T-helper 17 cell (primary cell): Measurements from ENCODE around the gene SORBS1. TPM values are rescaled to one million over a fixed set of nuclear protein-coding genes. Genes with fewer than 3 reads are reported as not detected.

Experiments used
- ATAC-seq: fragments of 150-1000 bp; cut with Tn5 transposase; 2 replicates; pipeline ENCODE4 v1.10.0; 2021; ENCODE audit warnings: mild to moderate bottlenecking, moderate library complexity
- DNase-seq, 3 donors: peaks; one replicate each; pipeline versions ENCODE4 v3.0.0 to v3.0.0-alpha.2; 2020 to 2021
- H3K9me3 ChIP-seq: one replicate; pipeline ENCODE4 v1.7.0; 2013; ENCODE audit warnings: low read length, mild to moderate bottlenecking; ENCODE audit not compliant: control insufficient read depth, poor library complexity, severe bottlenecking
- H3K27ac Mint-ChIP-seq: one replicate; pipeline ENCODE4 v1.8.0; 2022; ENCODE audit warnings: mild to moderate bottlenecking, moderate library complexity, mixed read lengths
- H3K27me3 Mint-ChIP-seq: one replicate; pipeline ENCODE4 v1.8.0; 2022; ENCODE audit warnings: mixed read lengths
- H3K36me3 Mint-ChIP-seq: one replicate; pipeline ENCODE4 v1.8.0; 2022; ENCODE audit warnings: low read depth, mixed read lengths
- H3K4me1 Mint-ChIP-seq: one replicate; pipeline ENCODE4 v1.8.0; 2022; ENCODE audit warnings: mild to moderate bottlenecking, mixed read lengths
- H3K4me3 Mint-ChIP-seq: one replicate; pipeline ENCODE4 v1.8.0; 2022; ENCODE audit warnings: mild to moderate bottlenecking, moderate library complexity, mixed read lengths
- total RNA-seq, 4 donors: library from RNA in 2 of 4; stranded (reverse) in 2 of 4; gene quantifications; one replicate each; pipeline ENCODE4 v1.2.3 and lab custom pipeline; 2022 to 2026

SORBS1 gene
- total RNA-seq, 2 donors from 2014 or later, result 2.5 to 5.0 TPM

DNA sequence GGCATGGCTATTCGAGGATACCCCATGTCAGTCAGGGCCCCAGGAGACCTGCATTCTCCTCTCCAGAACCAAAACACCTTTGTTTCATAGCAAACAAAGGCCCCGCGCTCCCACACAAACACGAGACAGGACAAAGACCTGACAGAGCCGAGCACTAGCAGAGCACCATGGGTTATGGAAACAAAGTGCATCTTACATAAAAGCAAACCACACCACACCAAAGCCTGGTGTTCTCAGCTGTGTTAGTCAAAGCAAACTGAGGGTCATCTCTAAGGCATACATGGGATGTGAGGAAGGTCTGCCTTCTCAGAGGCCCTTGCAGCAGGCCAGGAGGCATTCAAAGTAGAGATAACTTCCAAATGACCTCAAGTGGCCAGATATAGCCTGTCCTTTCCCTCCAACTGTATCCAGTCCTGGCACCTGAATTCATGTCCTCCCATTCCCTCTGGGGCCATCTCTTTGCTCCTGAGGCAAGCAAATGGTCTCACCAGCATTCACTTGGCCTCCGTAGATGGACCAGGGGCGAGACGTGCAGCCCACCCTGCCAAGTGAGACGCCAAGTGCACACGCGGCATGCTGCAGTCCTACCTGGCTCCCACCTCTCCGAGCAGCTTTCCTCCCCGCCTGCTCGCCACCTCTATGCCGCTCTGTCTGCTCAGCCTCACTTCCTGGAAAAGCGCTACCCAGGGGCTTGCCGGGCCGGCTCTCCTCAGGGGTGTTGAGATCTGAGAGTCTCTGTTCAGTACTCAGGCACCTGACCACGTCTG lies 225.1 kb downstream of the SORBS1 start:
- Mint-ChIP-seq H3K4me1 (peaks cover 3% of the 10 kb centered on the region), H3K4me3 (no peak overlapping the region), H3K27me3 (peaks cover 12% of the 10 kb centered on the region), H3K36me3 (no peaks in the 10 kb centered on the region), H3K27ac (no peak overlapping the region)
- no peak for DNase-seq
- no peaks in the 10 kb centered on the region for H3K9me3 ChIP-seq
- ATAC-seq, result no peak

DNA sequence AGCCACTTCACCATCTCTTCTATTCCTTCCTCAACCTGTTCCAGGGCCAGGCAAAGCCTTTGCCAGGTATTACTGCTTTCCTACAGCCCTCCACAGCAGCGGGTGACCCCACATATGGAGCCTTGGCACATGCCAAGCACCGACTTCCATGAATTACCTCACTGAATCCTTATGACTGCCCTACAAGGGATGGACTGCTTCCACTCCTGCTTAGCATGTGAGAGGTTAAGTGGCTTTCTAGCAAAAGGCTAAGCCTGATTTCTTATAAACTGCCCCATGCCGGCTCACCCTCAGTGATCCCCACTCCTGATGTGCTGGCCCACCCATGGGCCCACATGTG lies 226.4 kb downstream of the SORBS1 start:
- H3K4me3 Mint-ChIP-seq, result no peak overlapping the region
- H3K27me3 Mint-ChIP-seq, result peaks cover 12% of the 10 kb centered on the region
- H3K4me1 Mint-ChIP-seq, result peaks cover 3% of the 10 kb centered on the region
- DNase-seq, result no peak
- ATAC-seq, result no peak
- no peaks in the 10 kb centered on the region for H3K9me3 ChIP-seq
- no peak overlapping the region for H3K27ac Mint-ChIP-seq
- H3K36me3 Mint-ChIP-seq, result no peaks in the 10 kb centered on the region

DNA sequence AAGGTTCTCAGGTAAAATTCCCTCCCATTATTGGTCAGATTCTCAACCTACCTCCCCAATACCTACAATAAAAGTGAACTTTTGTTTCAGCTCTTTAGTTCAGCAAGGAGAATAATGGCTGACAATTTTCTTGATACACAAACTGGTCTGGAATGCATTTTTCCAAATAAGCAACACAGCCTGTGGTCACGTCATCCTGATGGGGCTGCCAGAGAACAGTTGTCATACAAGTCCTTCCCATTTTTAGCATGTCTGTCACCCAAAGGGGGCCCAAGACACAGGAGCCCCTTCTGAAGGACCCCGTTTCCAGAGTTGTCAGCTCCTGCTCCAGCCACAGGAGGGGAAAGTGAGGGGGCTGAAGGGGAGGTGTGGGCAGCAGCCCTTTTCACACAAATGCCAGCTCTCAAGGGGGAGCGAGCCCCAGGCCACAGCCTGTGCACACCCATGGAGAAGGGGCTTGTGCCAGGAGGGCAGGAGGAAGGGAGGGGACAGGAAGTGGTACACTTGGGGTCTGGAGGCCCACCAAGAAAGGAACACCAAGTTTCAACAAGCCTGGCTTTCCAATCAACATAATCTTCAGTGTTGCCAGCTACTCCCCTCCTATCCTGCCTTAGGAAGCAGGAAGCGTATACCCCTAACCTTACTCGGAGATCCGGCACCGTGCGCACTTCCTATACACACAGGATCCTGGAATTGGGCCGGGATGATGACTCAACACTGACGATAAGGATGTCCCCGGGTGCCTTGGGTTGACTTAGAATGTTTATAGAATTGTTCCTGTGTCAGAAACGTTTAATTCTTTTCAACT lies 227.0 kb downstream of the SORBS1 start:
- no peak overlapping the region for H3K4me3 Mint-ChIP-seq
- peaks cover 12% of the 10 kb centered on the region for H3K27me3 Mint-ChIP-seq
- ATAC-seq (no peak), DNase-seq (no peak)
- no peaks in the 10 kb centered on the region for H3K36me3 Mint-ChIP-seq
- H3K9me3 ChIP-seq, result no peaks in the 10 kb centered on the region
- H3K4me1 Mint-ChIP-seq, result peaks cover 3% of the 10 kb centered on the region
- H3K27ac Mint-ChIP-seq, result no peak overlapping the region

DNA sequence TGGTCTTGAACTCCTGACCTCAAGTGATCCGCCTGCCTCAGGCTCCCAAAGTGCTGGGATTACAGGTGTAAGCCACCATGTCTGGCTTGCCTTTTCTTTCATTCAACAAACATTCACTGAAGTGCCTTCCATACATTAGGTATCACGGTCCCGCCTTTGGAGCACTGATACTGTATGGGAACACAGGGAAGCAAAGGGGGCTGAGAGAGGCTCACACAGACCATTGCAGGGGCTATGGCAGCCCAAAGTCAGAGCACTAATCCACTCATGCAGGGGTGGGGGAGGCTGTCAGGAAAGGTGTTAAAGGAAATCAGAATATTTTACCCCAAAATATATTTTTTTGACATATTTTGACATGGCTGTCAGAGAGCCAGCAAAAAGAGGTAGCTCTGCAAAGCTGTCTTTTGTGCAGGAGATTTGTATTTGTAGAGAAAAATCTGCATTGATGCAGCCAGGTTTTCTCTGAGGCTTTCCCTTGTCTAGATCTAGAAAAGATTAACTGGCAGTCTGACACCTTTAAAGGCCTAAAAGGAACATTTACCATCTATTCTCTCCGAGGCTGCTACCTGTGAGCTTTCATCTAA lies 228.4 kb downstream of the SORBS1 start:
- no peaks in the 10 kb centered on the region for H3K9me3 ChIP-seq
- H3K4me1 Mint-ChIP-seq, result peaks cover 3% of the 10 kb centered on the region
- H3K27me3 Mint-ChIP-seq, result peaks cover 14% of the 10 kb centered on the region
- H3K4me3 Mint-ChIP-seq, result no peak overlapping the region
- H3K36me3 Mint-ChIP-seq, result no peaks in the 10 kb centered on the region
- no peak for ATAC-seq
- no peak overlapping the region for H3K27ac Mint-ChIP-seq
- DNase-seq, result no peak

DNA sequence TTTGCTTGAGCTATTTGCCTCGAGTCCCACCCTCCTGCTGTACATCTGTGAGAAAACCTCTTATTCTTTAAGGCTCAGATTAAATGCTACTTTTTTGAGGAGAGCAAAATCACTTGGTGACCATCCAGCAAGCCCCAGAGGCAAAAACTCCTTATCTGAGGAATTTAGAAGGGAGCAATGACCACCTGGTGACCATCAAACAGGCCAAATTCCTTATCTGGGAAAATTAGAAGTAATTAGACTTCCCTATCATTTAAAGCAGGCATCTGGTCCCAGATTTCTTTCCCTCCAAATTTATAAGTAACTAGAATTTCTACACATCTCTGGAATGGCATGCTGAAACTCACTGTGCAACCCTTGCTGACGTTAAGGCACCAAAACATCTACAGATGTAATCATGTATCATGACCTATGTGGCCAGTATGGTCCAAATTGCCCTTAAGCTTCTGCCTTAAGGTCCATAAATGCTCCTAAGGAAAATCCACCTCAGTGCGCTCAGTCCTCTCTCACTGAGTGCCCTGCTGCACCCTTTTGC lies 229.5 kb downstream of the SORBS1 start:
- Mint-ChIP-seq H3K4me1 (peaks cover 3% of the 10 kb centered on the region), H3K27me3 (peaks cover 20% of the 10 kb centered on the region), H3K27ac (peak overlapping the region; percentile 8), H3K4me3 (no peak overlapping the region), H3K36me3 (no peaks in the 10 kb centered on the region)
- DNase-seq, result no peak
- H3K9me3 ChIP-seq, result no peaks in the 10 kb centered on the region
- no peak for ATAC-seq

DNA sequence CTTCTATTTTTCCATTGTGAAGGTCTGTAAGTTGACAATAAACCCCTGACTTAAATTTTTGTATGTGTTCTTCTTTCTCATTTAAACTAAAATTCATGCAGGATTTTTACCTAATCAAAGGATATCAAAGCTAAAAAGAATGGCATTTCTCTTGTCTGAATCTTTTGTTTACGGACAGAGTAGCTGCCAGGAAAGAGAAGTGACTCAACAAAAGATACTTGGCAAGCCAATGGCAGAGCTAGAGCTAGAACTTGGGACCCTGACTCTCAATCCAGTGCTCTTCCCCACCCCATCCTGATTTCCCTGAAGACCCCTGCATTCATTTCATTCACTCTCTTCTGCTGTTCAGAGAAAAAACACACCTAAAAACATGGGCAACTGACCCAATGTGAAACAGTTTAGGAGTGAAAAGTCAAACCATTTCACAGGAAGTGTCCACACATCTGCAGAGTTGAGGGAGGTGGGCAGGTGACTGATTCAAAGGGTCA lies 230.2 kb downstream of the SORBS1 start:
- H3K9me3 ChIP-seq, result no peaks in the 10 kb centered on the region
- Mint-ChIP-seq H3K4me3 (no peak overlapping the region), H3K27me3 (peaks cover 21% of the 10 kb centered on the region), H3K36me3 (no peaks in the 10 kb centered on the region), H3K27ac (peak overlapping the region; percentile 8), H3K4me1 (peaks cover 3% of the 10 kb centered on the region)
- DNase-seq (no peak), ATAC-seq (no peak)

DNA sequence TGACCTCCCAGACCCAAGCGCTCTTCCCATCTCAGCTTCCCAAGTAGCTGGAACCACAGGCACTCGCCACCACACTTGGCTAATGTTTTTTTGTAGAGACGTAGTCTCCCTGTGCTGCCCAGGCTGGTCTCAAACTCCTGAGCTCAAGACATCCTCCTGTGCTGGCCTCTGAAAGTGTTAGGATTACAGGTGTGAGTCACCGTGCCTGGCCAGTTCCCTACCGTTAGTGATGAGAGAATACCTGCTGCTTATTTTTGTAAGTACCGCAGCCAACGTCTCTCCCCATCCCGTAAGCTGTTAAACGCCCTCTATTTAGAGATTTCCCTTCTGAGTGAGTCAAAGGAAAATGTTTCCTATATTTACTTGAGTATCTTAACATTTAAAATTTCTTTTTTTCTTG lies 231.9 kb downstream of the SORBS1 start:
- Mint-ChIP-seq H3K36me3 (no peaks in the 10 kb centered on the region), H3K27ac (no peak overlapping the region)

DNA sequence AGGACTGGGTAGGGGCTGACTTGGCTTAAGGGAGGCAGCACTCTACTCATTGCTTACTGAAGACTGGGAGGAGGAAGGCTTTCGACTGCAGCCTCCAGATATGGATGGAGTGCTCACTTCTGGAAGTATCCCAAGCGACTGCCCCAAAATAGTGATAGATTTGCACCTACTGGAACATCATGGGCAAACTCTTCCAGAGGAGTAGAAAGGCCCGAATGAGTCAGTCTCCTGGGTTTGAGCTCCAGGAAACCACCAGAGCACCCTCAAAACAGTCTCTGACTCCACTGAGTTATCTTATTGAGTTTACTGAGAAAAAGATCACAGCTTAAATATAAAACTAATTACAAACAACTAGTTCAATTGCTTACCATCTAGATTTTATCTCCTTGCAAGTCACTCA lies 233.2 kb downstream of the SORBS1 start:
- H3K27ac Mint-ChIP-seq, result no peak overlapping the region
- no peak for DNase-seq
- H3K4me3 Mint-ChIP-seq, result no peak overlapping the region
- no peaks in the 10 kb centered on the region for H3K9me3 ChIP-seq
- H3K4me1 Mint-ChIP-seq, result no peaks in the 10 kb centered on the region
- no peaks in the 10 kb centered on the region for H3K36me3 Mint-ChIP-seq
- no peak for ATAC-seq
- peaks cover 19% of the 10 kb centered on the region for H3K27me3 Mint-ChIP-seq

More for the DNA sequence above, 231.9 kb downstream of the SORBS1 start:
- H3K9me3 ChIP-seq, result no peaks in the 10 kb centered on the region
- Mint-ChIP-seq H3K4me1 (no peaks in the 10 kb centered on the region), H3K4me3 (no peak overlapping the region), H3K27me3 (peaks cover 19% of the 10 kb centered on the region)
- ATAC-seq, result no peak
- DNase-seq, result no peak

DNA sequence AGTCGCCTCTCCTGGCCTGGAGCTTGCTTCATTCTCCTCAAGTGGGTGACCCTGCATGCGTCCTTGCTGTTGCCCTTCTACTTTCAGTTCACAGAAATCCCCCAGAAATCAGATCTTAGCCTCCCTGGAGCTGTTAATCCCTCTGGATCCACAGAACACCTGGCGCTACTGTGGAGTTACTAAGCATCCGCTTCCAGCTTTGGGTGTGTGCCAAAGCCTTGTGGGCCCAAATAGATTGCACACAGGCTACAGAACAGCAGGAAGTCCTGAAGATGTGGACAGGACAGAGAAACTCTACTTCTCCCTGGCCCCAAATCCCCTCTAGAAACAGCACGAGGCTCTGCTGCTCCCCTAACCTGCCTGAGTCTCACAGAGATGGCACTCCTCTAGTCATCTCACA lies 233.8 kb downstream of the SORBS1 start:
- Mint-ChIP-seq H3K4me1 (no peaks in the 10 kb centered on the region), H3K4me3 (no peak overlapping the region)

DNA sequence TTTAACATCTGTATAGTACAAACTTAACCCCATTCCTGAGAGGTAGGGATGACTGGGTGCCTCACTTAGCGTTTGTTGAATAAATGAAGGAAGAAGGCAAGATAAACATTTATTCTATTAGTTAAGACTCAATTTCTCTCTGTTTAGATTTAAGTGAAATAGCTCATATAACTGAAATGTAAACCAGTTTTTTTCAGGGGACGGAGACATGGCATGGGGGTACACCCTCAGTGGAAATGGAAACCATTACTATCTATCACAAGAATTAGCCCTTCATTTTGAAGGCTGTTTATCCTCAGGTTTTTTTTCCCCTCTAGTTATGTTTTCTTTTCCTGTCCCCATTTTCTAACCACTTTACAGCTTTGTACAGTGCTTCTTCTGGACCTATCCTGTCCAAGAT lies 234.8 kb downstream of the SORBS1 start:
- Mint-ChIP-seq H3K27ac (no peak overlapping the region), H3K4me3 (no peak overlapping the region), H3K36me3 (no peaks in the 10 kb centered on the region), H3K27me3 (peaks cover 18% of the 10 kb centered on the region), H3K4me1 (no peaks in the 10 kb centered on the region)
- DNase-seq (no peak), ATAC-seq (no peak)
- H3K9me3 ChIP-seq, result no peaks in the 10 kb centered on the region

More for the DNA sequence above, 233.8 kb downstream of the SORBS1 start:
- H3K27ac Mint-ChIP-seq, result no peak overlapping the region
- no peaks in the 10 kb centered on the region for H3K9me3 ChIP-seq
- peaks cover 23% of the 10 kb centered on the region for H3K27me3 Mint-ChIP-seq
- no peak for DNase-seq
- no peaks in the 10 kb centered on the region for H3K36me3 Mint-ChIP-seq
- no peak for ATAC-seq

DNA sequence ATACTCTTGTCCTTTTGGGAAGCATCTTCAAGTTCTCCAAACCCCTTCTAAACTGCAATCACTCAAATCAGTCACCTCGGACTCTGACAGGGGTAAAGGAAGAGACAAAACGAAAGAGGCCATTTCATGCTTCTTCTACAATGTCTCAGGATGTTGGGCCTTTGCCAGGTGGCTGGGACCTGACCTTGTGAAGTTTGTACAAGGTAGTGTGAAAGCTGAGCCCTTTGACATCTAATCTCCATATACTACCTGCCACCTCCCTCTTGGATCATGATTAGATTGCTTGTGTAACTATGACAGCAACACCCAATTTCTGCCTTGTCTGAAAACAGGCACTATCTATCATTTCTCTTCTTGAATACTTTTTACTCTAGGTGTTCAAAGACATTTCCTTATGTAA lies 235.3 kb downstream of the SORBS1 start:
- Mint-ChIP-seq H3K4me3 (no peak overlapping the region), H3K36me3 (no peaks in the 10 kb centered on the region), H3K27ac (no peak overlapping the region), H3K4me1 (no peaks in the 10 kb centered on the region), H3K27me3 (peaks cover 18% of the 10 kb centered on the region)
- ATAC-seq (no peak), DNase-seq (no peak)
- no peaks in the 10 kb centered on the region for H3K9me3 ChIP-seq

DNA sequence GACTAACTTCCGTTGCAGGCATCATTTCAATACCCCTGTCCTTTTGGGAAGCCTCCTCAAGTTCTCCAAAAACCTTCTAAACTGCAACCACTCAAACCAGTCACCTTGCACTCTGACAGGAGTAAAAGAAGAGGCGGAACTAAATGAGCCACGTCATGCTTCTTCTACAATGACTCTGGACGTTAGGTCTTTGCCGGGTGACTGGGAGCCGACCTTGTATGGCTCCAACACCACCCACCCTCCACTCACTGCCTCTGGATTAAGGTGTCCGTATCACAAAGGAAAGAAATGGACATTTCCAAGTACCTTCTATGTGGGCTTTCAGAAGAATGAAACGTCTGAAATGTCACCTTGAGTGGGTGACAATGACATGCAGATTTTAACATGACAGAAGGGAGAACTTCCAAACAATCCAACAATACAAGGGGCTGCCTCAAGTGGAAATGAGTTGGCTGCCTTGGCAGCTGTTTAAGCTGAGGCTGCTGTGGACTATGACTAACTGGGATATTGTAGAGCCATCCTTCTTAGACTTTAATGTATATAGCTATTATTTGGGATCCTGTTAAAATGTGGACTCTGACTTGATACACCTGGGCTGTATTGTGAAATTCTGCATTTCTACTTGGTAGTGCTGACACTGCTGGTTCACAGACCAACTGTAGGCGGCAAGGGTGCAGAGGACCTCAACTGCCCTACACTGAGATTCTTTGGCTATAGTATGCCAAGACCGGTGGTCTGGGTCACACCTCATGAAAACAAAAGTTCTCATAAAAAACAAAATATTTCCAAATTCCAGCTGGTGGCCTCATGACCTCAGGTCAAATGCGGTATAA lies 236.5 kb downstream of the SORBS1 start:
- Mint-ChIP-seq H3K27ac (no peak overlapping the region), H3K4me3 (no peak overlapping the region), H3K36me3 (no peaks in the 10 kb centered on the region), H3K27me3 (peaks cover 18% of the 10 kb centered on the region), H3K4me1 (no peaks in the 10 kb centered on the region)
- ATAC-seq (no peak), DNase-seq (no peak)
- no peaks in the 10 kb centered on the region for H3K9me3 ChIP-seq
